Endothelial cell of hepatic sinusoid (primary cell): ENCODE results near the gene ARSG.
"Not testable (repeated sequence)": the region's sequence is repeated elsewhere in the genome, so short reads cannot be mapped to it uniquely, and the experiment has no call there.

Experiments used
- in situ Hi-C: cut with HindIII; loops from 2 replicates; pipeline ENCODE4 v1.10.0; 2017; ENCODE audit warnings: low sequenced_read_pairs

The ARSG gene

GRCh38 chr17:68290955-68291835 lies at the start of gene ARSG, which contains the start of gene SLC16A6:
ARSG (plus strand) TSS chr17:68291495; CDS start chr17:68307494, 15,999 bp downstream.
SLC16A6 (minus strand) TSS chr17:68291127; CDS start chr17:68278320, 12,807 bp downstream.
- in situ Hi-C loops, result no loop called here

- in situ Hi-C loops, result no loop called here
Observed at GRCh38 chr17:68246271-68247028, 44.8 kb upstream of the ARSG start.

- in situ Hi-C loops, result no loop called here
Observed at GRCh38 chr17:68247445-68248198, 43.7 kb upstream of the ARSG start, which contains the start of gene AMZ2. AMZ2 (plus strand) TSS chr17:68248043; CDS start chr17:68250188, 2,145 bp downstream.

- in situ Hi-C loops, result no loop called here
Observed at GRCh38 chr17:68248199-68248825, 43.0 kb upstream of the ARSG start.

GRCh38 chr17:68248891-68249290 lies 42.4 kb upstream of the ARSG start:
- in situ Hi-C loops, result no loop called here

- in situ Hi-C loops, result no loop called here
Observed at GRCh38 chr17:68249354-68249765, 41.9 kb upstream of the ARSG start.

GRCh38 chr17:68253426-68253825 lies 37.9 kb upstream of the ARSG start:
- in situ Hi-C loops, result not testable (repeated sequence)

- in situ Hi-C loops, result no loop called here
Observed at GRCh38 chr17:68255151-68255550, 36.1 kb upstream of the ARSG start.

- in situ Hi-C loops, result no loop called here
Observed at GRCh38 chr17:68255731-68256538, 35.4 kb upstream of the ARSG start.

- in situ Hi-C loops, result not testable (repeated sequence)
Observed at GRCh38 chr17:68256701-68257100, 34.6 kb upstream of the ARSG start.

GRCh38 chr17:68257934-68258333 lies 33.4 kb upstream of the ARSG start:
- in situ Hi-C loops, result no loop called here

- in situ Hi-C loops, result not testable (repeated sequence)
Observed at GRCh38 chr17:68258890-68259647, 32.2 kb upstream of the ARSG start.

GRCh38 chr17:68259648-68259951 lies 31.7 kb upstream of the ARSG start:
- in situ Hi-C loops, result not testable (repeated sequence)

- in situ Hi-C loops, result no loop called here
Observed at GRCh38 chr17:68260051-68260762, 31.1 kb upstream of the ARSG start.

GRCh38 chr17:68262467-68262866 lies 28.8 kb upstream of the ARSG start:
- in situ Hi-C loops, result not testable (repeated sequence)

- in situ Hi-C loops, result not testable (repeated sequence)
Observed at GRCh38 chr17:68263101-68263681, 28.1 kb upstream of the ARSG start.

GRCh38 chr17:68265833-68266232 lies 25.5 kb upstream of the ARSG start:
- in situ Hi-C loops, result not testable (repeated sequence)

- in situ Hi-C loops, result no loop called here
Observed at GRCh38 chr17:68273722-68274121, 17.6 kb upstream of the ARSG start.
